H1 (cell line): ENCODE data around the gene HES1. TPM values are rescaled to one million over a fixed set of nuclear protein-coding genes. Genes with fewer than 3 reads are reported as not detected.

Source experiments
- ASH2L ChIP-seq: fragments of 200-600, 300-600 bp; sonication (generic); IDR thresholded peaks from one replicate; pipeline ENCODE4 v1.7.1; 2017; ENCODE audit warnings: low read length
- JUN ChIP-seq: IDR thresholded peaks from 2 replicates; pipeline ENCODE4 v1.6.1; 2011; ENCODE audit warnings: low read depth, mild to moderate bottlenecking, improper control_type of control experiment, low read length
- RBBP5 ChIP-seq: IDR thresholded peaks from 2 replicates; pipeline ENCODE4 v1.7.1; 2012; ENCODE audit warnings: low read depth, mild to moderate bottlenecking, inconsistent platforms, low read length, moderate library complexity, borderline replicate concordance
- RXRA ChIP-seq: IDR thresholded peaks from 2 replicates; pipeline ENCODE4 v1.6.1; 2011; ENCODE audit warnings: low read depth, mild to moderate bottlenecking, low read length, moderate library complexity; ENCODE audit not compliant: insufficient read depth
- TCF12 ChIP-seq: IDR thresholded peaks from 2 replicates; pipeline ENCODE4 v1.6.1; 2011; ENCODE audit warnings: low read depth, mild to moderate bottlenecking, low read length
- YY1 ChIP-seq: IDR thresholded peaks from 2 replicates; pipeline ENCODE4 v1.6.1; 2011; ENCODE audit warnings: low read depth, mild to moderate bottlenecking, low read length
- polyA plus RNA-seq, 7 experiments: library from polyadenylated mRNA; depleted of rRNA in 3 of 7; stranded (reverse) in 5 of 7; unstranded in 2 of 7; fragments of >200 nt in 5 of 7; fragments of 200-250 nt in 2 of 7; gene quantifications; 1 replicate in 5 of 7; 2 replicates in 1 of 7; 4 replicates in 1 of 7; pipeline versions ENCODE4 v1.2.1 to v1.2.3, GENCODE V29; 2011 to 2013; ENCODE audit warnings: missing spikeins in 2 of 7, mixed read lengths in 2 of 7
- total RNA-seq: library from RNA; stranded (reverse); fragmentation: NEBNext Ultra II Directional; extraction: Animal tissue kit (Norgen Biotek cat#: 25700); gene quantifications from 2 replicates; pipeline ENCODE4 v1.2.1, GENCODE V29; 2021
- TF ChIP-seq, protein P1 (sequence below): fragments of 300-600 bp; sonication (generic); IDR thresholded peaks from 2 replicates; pipeline ENCODE4 v1.7.1; 2012; ENCODE audit warnings: low read length, moderate library complexity, mild to moderate bottlenecking, inconsistent platforms; ENCODE audit not compliant: insufficient replicate concordance

The HES1 gene
- total and polyA plus RNA-seq, 2 of the 8 experiments (the other 6 are each of a cell fraction or from before 2014, with no cell fraction given), result 7.9 to 12.9 TPM

DNA sequence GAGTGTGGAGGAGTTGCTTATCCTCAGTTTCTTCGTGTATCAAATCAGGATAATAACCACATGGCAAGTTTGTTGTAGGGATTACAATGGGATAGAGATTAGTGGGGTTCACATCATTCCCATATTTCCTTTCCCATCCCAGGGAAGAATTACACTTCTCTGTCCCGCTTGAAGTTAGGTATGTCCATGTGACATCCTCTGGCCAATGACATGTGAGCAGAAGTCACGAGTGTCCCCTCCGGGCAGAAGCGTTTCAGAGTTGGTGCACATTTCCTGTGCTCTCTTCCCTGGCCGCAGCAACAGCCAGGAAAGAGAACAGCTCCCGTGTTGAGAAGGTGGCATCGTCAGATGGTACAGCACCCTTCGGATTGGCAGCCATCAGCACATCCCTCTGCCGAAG is 36.7 kb upstream of the HES1 start (continued):
- TF ChIP-seq, protein P1, sequence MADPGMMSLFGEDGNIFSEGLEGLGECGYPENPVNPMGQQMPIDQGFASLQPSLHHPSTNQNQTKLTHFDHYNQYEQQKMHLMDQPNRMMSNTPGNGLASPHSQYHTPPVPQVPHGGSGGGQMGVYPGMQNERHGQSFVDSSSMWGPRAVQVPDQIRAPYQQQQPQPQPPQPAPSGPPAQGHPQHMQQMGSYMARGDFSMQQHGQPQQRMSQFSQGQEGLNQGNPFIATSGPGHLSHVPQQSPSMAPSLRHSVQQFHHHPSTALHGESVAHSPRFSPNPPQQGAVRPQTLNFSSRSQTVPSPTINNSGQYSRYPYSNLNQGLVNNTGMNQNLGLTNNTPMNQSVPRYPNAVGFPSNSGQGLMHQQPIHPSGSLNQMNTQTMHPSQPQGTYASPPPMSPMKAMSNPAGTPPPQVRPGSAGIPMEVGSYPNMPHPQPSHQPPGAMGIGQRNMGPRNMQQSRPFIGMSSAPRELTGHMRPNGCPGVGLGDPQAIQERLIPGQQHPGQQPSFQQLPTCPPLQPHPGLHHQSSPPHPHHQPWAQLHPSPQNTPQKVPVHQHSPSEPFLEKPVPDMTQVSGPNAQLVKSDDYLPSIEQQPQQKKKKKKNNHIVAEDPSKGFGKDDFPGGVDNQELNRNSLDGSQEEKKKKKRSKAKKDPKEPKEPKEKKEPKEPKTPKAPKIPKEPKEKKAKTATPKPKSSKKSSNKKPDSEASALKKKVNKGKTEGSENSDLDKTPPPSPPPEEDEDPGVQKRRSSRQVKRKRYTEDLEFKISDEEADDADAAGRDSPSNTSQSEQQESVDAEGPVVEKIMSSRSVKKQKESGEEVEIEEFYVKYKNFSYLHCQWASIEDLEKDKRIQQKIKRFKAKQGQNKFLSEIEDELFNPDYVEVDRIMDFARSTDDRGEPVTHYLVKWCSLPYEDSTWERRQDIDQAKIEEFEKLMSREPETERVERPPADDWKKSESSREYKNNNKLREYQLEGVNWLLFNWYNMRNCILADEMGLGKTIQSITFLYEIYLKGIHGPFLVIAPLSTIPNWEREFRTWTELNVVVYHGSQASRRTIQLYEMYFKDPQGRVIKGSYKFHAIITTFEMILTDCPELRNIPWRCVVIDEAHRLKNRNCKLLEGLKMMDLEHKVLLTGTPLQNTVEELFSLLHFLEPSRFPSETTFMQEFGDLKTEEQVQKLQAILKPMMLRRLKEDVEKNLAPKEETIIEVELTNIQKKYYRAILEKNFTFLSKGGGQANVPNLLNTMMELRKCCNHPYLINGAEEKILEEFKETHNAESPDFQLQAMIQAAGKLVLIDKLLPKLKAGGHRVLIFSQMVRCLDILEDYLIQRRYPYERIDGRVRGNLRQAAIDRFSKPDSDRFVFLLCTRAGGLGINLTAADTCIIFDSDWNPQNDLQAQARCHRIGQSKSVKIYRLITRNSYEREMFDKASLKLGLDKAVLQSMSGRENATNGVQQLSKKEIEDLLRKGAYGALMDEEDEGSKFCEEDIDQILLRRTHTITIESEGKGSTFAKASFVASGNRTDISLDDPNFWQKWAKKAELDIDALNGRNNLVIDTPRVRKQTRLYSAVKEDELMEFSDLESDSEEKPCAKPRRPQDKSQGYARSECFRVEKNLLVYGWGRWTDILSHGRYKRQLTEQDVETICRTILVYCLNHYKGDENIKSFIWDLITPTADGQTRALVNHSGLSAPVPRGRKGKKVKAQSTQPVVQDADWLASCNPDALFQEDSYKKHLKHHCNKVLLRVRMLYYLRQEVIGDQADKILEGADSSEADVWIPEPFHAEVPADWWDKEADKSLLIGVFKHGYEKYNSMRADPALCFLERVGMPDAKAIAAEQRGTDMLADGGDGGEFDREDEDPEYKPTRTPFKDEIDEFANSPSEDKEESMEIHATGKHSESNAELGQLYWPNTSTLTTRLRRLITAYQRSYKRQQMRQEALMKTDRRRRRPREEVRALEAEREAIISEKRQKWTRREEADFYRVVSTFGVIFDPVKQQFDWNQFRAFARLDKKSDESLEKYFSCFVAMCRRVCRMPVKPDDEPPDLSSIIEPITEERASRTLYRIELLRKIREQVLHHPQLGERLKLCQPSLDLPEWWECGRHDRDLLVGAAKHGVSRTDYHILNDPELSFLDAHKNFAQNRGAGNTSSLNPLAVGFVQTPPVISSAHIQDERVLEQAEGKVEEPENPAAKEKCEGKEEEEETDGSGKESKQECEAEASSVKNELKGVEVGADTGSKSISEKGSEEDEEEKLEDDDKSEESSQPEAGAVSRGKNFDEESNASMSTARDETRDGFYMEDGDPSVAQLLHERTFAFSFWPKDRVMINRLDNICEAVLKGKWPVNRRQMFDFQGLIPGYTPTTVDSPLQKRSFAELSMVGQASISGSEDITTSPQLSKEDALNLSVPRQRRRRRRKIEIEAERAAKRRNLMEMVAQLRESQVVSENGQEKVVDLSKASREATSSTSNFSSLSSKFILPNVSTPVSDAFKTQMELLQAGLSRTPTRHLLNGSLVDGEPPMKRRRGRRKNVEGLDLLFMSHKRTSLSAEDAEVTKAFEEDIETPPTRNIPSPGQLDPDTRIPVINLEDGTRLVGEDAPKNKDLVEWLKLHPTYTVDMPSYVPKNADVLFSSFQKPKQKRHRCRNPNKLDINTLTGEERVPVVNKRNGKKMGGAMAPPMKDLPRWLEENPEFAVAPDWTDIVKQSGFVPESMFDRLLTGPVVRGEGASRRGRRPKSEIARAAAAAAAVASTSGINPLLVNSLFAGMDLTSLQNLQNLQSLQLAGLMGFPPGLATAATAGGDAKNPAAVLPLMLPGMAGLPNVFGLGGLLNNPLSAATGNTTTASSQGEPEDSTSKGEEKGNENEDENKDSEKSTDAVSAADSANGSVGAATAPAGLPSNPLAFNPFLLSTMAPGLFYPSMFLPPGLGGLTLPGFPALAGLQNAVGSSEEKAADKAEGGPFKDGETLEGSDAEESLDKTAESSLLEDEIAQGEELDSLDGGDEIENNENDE, result no peak
- TF ChIP-seq TCF12 (no peak), ASH2L (no peak), RXRA (no peak), JUN (no peak), YY1 (no peak), RBBP5 (no peak)
